Body of pancreas (tissue), 4 donors: ENCODE results near the gene PNKP.

ENCODE experiments used
- POLR2A ChIP-seq, 3 donors: fragments of 450-650 bp; IDR thresholded peaks; one replicate each; pipeline ENCODE4 v1.6.1; 2016; ENCODE audit warnings: antibody characterized with exemption in 3 of 3, mild to moderate bottlenecking in 2 of 3
- TF ChIP-seq, protein P1 (sequence below), 7 experiments: fragments of 450-650 bp in 4 of 7; fragments of 200-600 bp in 3 of 7; sonication (generic) in 3 of 7; IDR thresholded peaks; one replicate each; pipeline ENCODE4 v1.5.1; 2016 to 2019; ENCODE audit warnings: antibody characterized with exemption in 7 of 7

GRCh38 chr19:49870309-49870901 is 3.0 kb upstream of the PNKP start:
- TF ChIP-seq, protein P1, sequence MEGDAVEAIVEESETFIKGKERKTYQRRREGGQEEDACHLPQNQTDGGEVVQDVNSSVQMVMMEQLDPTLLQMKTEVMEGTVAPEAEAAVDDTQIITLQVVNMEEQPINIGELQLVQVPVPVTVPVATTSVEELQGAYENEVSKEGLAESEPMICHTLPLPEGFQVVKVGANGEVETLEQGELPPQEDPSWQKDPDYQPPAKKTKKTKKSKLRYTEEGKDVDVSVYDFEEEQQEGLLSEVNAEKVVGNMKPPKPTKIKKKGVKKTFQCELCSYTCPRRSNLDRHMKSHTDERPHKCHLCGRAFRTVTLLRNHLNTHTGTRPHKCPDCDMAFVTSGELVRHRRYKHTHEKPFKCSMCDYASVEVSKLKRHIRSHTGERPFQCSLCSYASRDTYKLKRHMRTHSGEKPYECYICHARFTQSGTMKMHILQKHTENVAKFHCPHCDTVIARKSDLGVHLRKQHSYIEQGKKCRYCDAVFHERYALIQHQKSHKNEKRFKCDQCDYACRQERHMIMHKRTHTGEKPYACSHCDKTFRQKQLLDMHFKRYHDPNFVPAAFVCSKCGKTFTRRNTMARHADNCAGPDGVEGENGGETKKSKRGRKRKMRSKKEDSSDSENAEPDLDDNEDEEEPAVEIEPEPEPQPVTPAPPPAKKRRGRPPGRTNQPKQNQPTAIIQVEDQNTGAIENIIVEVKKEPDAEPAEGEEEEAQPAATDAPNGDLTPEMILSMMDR (IDR thresholded peaks at IDR 0.05): no peak
- no peak for TF ChIP-seq POLR2A (IDR thresholded peaks at IDR 0.05)
